Neural cell (in vitro differentiated cells): Measurements from ENCODE around the gene TXNDC2. TPM values are rescaled to one million over a fixed set of nuclear protein-coding genes. Genes with fewer than 3 reads are reported as not detected.

Experiments used
- H2AFZ ChIP-seq: fragments of 200-600, 300-800 bp; sonication (generic), shearing (Covaris generic); 2 replicates; pipeline ENCODE4 v1.6.0; 2014; ENCODE audit warnings: low read depth, mild to moderate bottlenecking, antibody characterized with exemption, low read length, moderate library complexity
- H3F3A ChIP-seq: fragments of 200-600 bp; shearing (Covaris generic); 2 replicates; pipeline ENCODE4 v1.6.1; 2016; ENCODE audit warnings: mild to moderate bottlenecking, moderate library complexity, mixed read lengths, antibody characterized with exemption, low read length; ENCODE audit not compliant: insufficient read depth, poor library complexity, severe bottlenecking
- H3K27ac ChIP-seq: fragments of 200-600, 300-800 bp; sonication (generic), shearing (Covaris generic); 2 replicates; pipeline ENCODE4 v1.5.1; 2014; ENCODE audit warnings: mild to moderate bottlenecking, low read length, moderate library complexity
- H3K27me3 ChIP-seq: fragments of 300-800, 200-600 bp; sonication (generic), shearing (Covaris generic); 2 replicates; pipeline ENCODE4 v1.6.0; 2014; ENCODE audit warnings: mild to moderate bottlenecking, low read depth, low read length, moderate library complexity; ENCODE audit not compliant: insufficient read depth
- H3K36me3 ChIP-seq: fragments of 300-800, 200-600 bp; sonication (generic), shearing (Covaris generic); 2 replicates; pipeline ENCODE4 v1.5.1; 2014; ENCODE audit warnings: mild to moderate bottlenecking, antibody characterized with exemption, low read length, moderate library complexity; ENCODE audit not compliant: insufficient read depth
- H3K4me2 ChIP-seq: fragments of 300-800, 200-600 bp; sonication (generic), shearing (Covaris generic); 2 replicates; pipeline ENCODE4 v1.6.0; 2014; ENCODE audit warnings: mild to moderate bottlenecking, low read length
- H3K4me3 ChIP-seq: fragments of 300-800, 200-600 bp; sonication (generic), shearing (Covaris generic); 2 replicates; pipeline ENCODE4 v1.5.1; 2014; ENCODE audit warnings: mild to moderate bottlenecking, low read length, moderate library complexity
- H3K79me2 ChIP-seq: fragments of 200-600 bp; shearing (Covaris generic); replicated peaks from 2 replicates; pipeline ENCODE4 v1.6.0; 2014; ENCODE audit warnings: mild to moderate bottlenecking, low read length, moderate library complexity; ENCODE audit not compliant: insufficient read depth
- H3K9ac ChIP-seq: fragments of 300-800, 200-600 bp; sonication (generic), shearing (Covaris generic); 2 replicates; pipeline ENCODE4 v1.6.1; 2016; ENCODE audit warnings: mild to moderate bottlenecking, low read length, mixed read lengths
- H3K9me2 ChIP-seq: fragments of 200-600 bp; shearing (Covaris generic); 2 replicates; pipeline ENCODE4 v1.6.1; 2016; ENCODE audit warnings: mild to moderate bottlenecking, low read length, mixed read lengths; ENCODE audit not compliant: insufficient read depth
- H3K9me3 ChIP-seq: fragments of 200-600, 300-800 bp; sonication (generic), shearing (Covaris generic); 2 replicates; pipeline ENCODE4 v1.6.1; 2016; ENCODE audit warnings: mild to moderate bottlenecking, mixed run types, low read length, moderate library complexity, mixed read lengths
- H4K20me1 ChIP-seq: fragments of 200-600 bp; shearing (Covaris generic); 2 replicates; pipeline ENCODE4 v1.6.1; 2016; ENCODE audit warnings: mild to moderate bottlenecking, mixed run types; ENCODE audit not compliant: insufficient read depth
- CTCF ChIP-seq: fragments of 450-650 bp; IDR thresholded peaks from 2 replicates; pipeline ENCODE4 v1.5.1; 2014; ENCODE audit warnings: antibody characterized with exemption, mild to moderate bottlenecking, moderate library complexity; ENCODE audit not compliant: poor library complexity, severe bottlenecking
- EP300 ChIP-seq: fragments of 450-650 bp; conservative IDR thresholded peaks from 2 replicates; pipeline ENCODE4 v1.6.1; 2014; ENCODE audit warnings: antibody characterized with exemption, mild to moderate bottlenecking, moderate library complexity; ENCODE audit not compliant: poor library complexity, severe bottlenecking
- EZH2 ChIP-seq: fragments of 200-600, 300-800 bp; shearing (Covaris generic), sonication (generic); IDR thresholded peaks from 2 replicates; pipeline ENCODE4 v1.6.1; 2014; ENCODE audit warnings: antibody characterized with exemption, low read length, borderline replicate concordance, mild to moderate bottlenecking; ENCODE audit not compliant: insufficient read depth, poor library complexity, severe bottlenecking
- MXI1 ChIP-seq: fragments of 450-650 bp; conservative IDR thresholded peaks from 2 replicates; pipeline ENCODE4 v1.6.1; 2014; ENCODE audit warnings: antibody characterized with exemption, mild to moderate bottlenecking; ENCODE audit not compliant: poor library complexity, severe bottlenecking
- POLR2AphosphoS5 ChIP-seq: IDR thresholded peaks from 2 replicates; pipeline ENCODE4 v1.6.1; 2012
- RAD21 ChIP-seq: fragments of 450-650 bp; conservative IDR thresholded peaks from 2 replicates; pipeline ENCODE4 v1.6.1; 2014; ENCODE audit warnings: antibody characterized with exemption, mild to moderate bottlenecking, moderate library complexity
- SMC3 ChIP-seq: fragments of 450-650 bp; conservative IDR thresholded peaks from 2 replicates; pipeline ENCODE4 v1.6.1; 2014; ENCODE audit warnings: antibody characterized with exemption, mild to moderate bottlenecking, moderate library complexity; ENCODE audit not compliant: poor library complexity
- TAF1 ChIP-seq: IDR thresholded peaks from 2 replicates; pipeline ENCODE4 v1.6.1; 2012; ENCODE audit warnings: low read depth
- polyA plus RNA-seq: library from polyadenylated mRNA; depleted of rRNA; stranded (reverse); fragments of >200 nt; gene quantifications from 2 replicates; pipeline ENCODE4 v1.2.3, GENCODE V29; 2014
- TF ChIP-seq, protein P1 (sequence below): IDR thresholded peaks from 2 replicates; pipeline ENCODE4 v1.6.1; 2012; ENCODE audit warnings: borderline replicate concordance

TXNDC2 gene
- polyA plus RNA-seq, 1 donor from 2014 or later: 0.41 TPM

DNA sequence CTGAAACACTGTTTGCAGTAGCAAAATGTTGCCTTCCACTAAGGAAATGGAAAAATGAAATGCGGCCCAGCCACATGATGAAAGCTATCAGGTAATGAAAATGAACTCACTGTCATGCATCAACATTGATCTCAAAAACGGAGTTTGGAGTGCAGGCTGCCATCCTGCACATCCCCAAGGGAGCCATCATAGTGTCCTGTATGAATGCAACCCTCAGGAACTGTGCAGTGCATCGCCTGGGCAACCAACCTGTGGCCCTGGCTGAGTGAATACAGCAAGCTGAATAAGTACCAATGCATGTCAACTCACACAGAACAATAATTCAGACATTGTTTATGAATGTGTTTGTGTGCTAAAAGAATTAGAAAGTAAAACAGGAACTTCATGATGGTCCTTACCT, 23.1 kb upstream of the TXNDC2 start:
- Histone ChIP-seq H3K9me3 (no peaks in the 10 kb centered on the region), H3K9me2 (no peaks in the 10 kb centered on the region), H3K27ac (peak overlapping the region; percentile 14), H3K36me3 (no peaks in the 10 kb centered on the region), H3K79me2 (no peaks in the 10 kb centered on the region), H2AFZ (no peak overlapping the region), H3K4me3 (peak overlapping the region; percentile 29), H3K4me2 (peak overlapping the region; percentile 2), H3K27me3 (no peaks in the 10 kb centered on the region), H3K9ac (no peak overlapping the region), H4K20me1 (no peaks in the 10 kb centered on the region), H3F3A (no peaks in the 10 kb centered on the region)
- TF ChIP-seq SMC3 (no peak), POLR2AphosphoS5 (peak; percentile 14), RAD21 (no peak), TAF1 (no peak), EP300 (peak; percentile 63)
- TF ChIP-seq, protein P1, sequence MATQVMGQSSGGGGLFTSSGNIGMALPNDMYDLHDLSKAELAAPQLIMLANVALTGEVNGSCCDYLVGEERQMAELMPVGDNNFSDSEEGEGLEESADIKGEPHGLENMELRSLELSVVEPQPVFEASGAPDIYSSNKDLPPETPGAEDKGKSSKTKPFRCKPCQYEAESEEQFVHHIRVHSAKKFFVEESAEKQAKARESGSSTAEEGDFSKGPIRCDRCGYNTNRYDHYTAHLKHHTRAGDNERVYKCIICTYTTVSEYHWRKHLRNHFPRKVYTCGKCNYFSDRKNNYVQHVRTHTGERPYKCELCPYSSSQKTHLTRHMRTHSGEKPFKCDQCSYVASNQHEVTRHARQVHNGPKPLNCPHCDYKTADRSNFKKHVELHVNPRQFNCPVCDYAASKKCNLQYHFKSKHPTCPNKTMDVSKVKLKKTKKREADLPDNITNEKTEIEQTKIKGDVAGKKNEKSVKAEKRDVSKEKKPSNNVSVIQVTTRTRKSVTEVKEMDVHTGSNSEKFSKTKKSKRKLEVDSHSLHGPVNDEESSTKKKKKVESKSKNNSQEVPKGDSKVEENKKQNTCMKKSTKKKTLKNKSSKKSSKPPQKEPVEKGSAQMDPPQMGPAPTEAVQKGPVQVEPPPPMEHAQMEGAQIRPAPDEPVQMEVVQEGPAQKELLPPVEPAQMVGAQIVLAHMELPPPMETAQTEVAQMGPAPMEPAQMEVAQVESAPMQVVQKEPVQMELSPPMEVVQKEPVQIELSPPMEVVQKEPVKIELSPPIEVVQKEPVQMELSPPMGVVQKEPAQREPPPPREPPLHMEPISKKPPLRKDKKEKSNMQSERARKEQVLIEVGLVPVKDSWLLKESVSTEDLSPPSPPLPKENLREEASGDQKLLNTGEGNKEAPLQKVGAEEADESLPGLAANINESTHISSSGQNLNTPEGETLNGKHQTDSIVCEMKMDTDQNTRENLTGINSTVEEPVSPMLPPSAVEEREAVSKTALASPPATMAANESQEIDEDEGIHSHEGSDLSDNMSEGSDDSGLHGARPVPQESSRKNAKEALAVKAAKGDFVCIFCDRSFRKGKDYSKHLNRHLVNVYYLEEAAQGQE: no peak

- H3K27ac ChIP-seq: no peak overlapping the region
- H3K36me3 ChIP-seq: no peaks in the 10 kb centered on the region
- TF ChIP-seq, protein P1: no peak
- no peak for TF ChIP-seq POLR2AphosphoS5
- TF ChIP-seq RAD21: no peak
- no peak for TF ChIP-seq EP300
- no peak for TF ChIP-seq EZH2
- TF ChIP-seq MXI1: no peak
- no peak for TF ChIP-seq CTCF
- TF ChIP-seq TAF1: no peak
- no peak for TF ChIP-seq SMC3
These were observed 22.5 kb upstream of the TXNDC2 start for GRCh38 chr18:9863282-9863681.

More at GRCh38 chr18:9863282-9863681, 22.5 kb upstream of the TXNDC2 start:
- H3K9me2 ChIP-seq: no peaks in the 10 kb centered on the region
- H4K20me1 ChIP-seq: no peaks in the 10 kb centered on the region
- H3F3A ChIP-seq: no peaks in the 10 kb centered on the region
- no peak overlapping the region for H3K9ac ChIP-seq
- peak overlapping the region; percentile 2 for H3K4me2 ChIP-seq
- peak overlapping the region; percentile 13 for H3K4me3 ChIP-seq
- H3K9me3 ChIP-seq: no peaks in the 10 kb centered on the region
- no peak overlapping the region for H2AFZ ChIP-seq
- no peaks in the 10 kb centered on the region for H3K79me2 ChIP-seq
- no peaks in the 10 kb centered on the region for H3K27me3 ChIP-seq
